Glutamatergic neuron (in vitro differentiated cells): ENCODE measurements around the gene HSD3B1. TPM values are rescaled to one million over a fixed set of nuclear protein-coding genes. Genes with fewer than 3 reads are reported as not detected.

Experiments
- DNase-seq: peaks from one replicate; pipeline ENCODE4 v3.0.0; 2022
- H3K27ac Mint-ChIP-seq: one replicate; pipeline ENCODE4 v1.8.0; 2020; ENCODE audit warnings: mild to moderate bottlenecking, mixed read lengths, inconsistent platforms; ENCODE audit not compliant: unreplicated experiment
- H3K27me3 Mint-ChIP-seq: one replicate; pipeline ENCODE4 v1.8.0; 2020; ENCODE audit warnings: mild to moderate bottlenecking, moderate library complexity, mixed read lengths, inconsistent platforms; ENCODE audit not compliant: unreplicated experiment
- H3K36me3 Mint-ChIP-seq: one replicate; pipeline ENCODE4 v1.8.0; 2020; ENCODE audit warnings: mild to moderate bottlenecking, mixed read lengths, inconsistent platforms; ENCODE audit not compliant: unreplicated experiment
- H3K4me1 Mint-ChIP-seq: one replicate; pipeline ENCODE4 v1.8.0; 2020; ENCODE audit warnings: mild to moderate bottlenecking, low read depth, mixed read lengths, inconsistent platforms; ENCODE audit not compliant: unreplicated experiment
- H3K4me3 Mint-ChIP-seq: one replicate; pipeline ENCODE4 v1.8.0; 2020; ENCODE audit warnings: mild to moderate bottlenecking, mixed read lengths, inconsistent platforms; ENCODE audit not compliant: unreplicated experiment
- H3K9me3 Mint-ChIP-seq: one replicate; pipeline ENCODE4 v1.8.0; 2020; ENCODE audit warnings: mild to moderate bottlenecking, moderate library complexity, mixed read lengths, inconsistent platforms; ENCODE audit not compliant: unreplicated experiment
- long read RNA-seq: library from polyadenylated mRNA; unstranded; transcript quantifications from one replicate; pipeline ENCODE4 v2.0.0, GENCODE V29; 2020; ENCODE audit not compliant: unreplicated experiment
- total RNA-seq: library from RNA; stranded (reverse); fragmentation: NEBNext Ultra II Directional; extraction: Animal tissue kit (Norgen Biotek cat#: 25700); gene quantifications from one replicate; pipeline ENCODE4 v1.2.1, GENCODE V29; 2021; ENCODE audit not compliant: unreplicated experiment
- TF ChIP-seq, protein P1 (sequence below): fragments of 200-600 bp; sonication (generic); IDR thresholded peaks from one replicate; pipeline ENCODE4 v1.5.0; 2021; ENCODE audit not compliant: partially characterized antibody, unreplicated experiment

Gene HSD3B1
- not detected for total RNA-seq
- long read RNA-seq: 0 reads

DNA sequence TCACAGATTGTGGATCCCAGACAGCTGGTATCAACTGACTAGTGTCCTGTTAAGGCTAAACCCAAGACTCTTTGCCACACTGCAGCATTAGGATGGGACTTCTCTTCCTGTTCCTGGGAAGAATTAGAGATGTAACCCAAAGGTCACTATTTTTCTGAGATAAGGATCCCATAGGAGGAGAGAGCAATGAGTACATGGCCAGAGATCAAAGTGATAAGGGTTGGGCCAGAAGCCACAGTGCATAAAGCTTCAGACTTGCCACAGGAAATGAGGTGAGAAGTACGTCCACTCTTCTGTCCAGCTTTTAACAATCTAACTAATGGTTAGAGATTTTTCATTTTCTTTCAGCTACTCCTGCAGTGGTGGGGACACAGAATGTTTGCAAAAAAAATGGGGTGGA lies at the start of gene HSD3B1:
TSS of gene HSD3B1 (plus strand) at position 270 of the 400 bp plus-strand sequence. CDS start 267 bp downstream, outside the sequence.
- H3K9me3 Mint-ChIP-seq: no peaks in the 10 kb centered on the region
- TF ChIP-seq, protein P1, sequence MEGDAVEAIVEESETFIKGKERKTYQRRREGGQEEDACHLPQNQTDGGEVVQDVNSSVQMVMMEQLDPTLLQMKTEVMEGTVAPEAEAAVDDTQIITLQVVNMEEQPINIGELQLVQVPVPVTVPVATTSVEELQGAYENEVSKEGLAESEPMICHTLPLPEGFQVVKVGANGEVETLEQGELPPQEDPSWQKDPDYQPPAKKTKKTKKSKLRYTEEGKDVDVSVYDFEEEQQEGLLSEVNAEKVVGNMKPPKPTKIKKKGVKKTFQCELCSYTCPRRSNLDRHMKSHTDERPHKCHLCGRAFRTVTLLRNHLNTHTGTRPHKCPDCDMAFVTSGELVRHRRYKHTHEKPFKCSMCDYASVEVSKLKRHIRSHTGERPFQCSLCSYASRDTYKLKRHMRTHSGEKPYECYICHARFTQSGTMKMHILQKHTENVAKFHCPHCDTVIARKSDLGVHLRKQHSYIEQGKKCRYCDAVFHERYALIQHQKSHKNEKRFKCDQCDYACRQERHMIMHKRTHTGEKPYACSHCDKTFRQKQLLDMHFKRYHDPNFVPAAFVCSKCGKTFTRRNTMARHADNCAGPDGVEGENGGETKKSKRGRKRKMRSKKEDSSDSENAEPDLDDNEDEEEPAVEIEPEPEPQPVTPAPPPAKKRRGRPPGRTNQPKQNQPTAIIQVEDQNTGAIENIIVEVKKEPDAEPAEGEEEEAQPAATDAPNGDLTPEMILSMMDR: no peak
- no peak within 1 kb of the TSS for H3K27ac Mint-ChIP-seq
- DNase-seq: no peak
- no peaks in the 10 kb centered on the region for H3K36me3 Mint-ChIP-seq
- H3K27me3 Mint-ChIP-seq: no peaks in the 10 kb centered on the region
- H3K4me1 Mint-ChIP-seq: no peaks in the 10 kb centered on the region
- H3K4me3 Mint-ChIP-seq: no peak within 1 kb of the TSS

DNA sequence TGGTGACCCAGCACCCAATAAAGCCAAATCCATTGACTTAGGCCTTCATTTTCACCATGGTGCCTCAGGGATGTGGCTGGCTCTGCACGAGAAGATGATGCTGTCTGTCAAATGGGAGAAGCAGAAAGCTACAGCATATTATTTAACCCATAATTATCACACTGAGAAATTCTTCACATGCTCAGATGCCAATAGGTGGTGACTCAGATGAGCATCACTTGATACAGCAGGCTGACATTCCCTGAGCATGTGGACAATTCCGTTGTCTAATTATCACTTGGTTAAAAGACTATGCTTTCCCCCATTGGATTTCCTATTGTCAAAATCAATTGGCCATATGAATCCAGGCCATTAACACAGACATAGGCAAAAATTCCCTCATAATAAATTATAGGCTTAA lies 44.0 kb upstream of the HSD3B1 start:
- Mint-ChIP-seq H3K4me1 (no peaks in the 10 kb centered on the region), H3K27me3 (no peaks in the 10 kb centered on the region), H3K9me3 (no peaks in the 10 kb centered on the region), H3K36me3 (no peaks in the 10 kb centered on the region), H3K27ac (no peak overlapping the region), H3K4me3 (no peak overlapping the region)
- no peak for DNase-seq
- TF ChIP-seq, protein P1: no peak

DNA sequence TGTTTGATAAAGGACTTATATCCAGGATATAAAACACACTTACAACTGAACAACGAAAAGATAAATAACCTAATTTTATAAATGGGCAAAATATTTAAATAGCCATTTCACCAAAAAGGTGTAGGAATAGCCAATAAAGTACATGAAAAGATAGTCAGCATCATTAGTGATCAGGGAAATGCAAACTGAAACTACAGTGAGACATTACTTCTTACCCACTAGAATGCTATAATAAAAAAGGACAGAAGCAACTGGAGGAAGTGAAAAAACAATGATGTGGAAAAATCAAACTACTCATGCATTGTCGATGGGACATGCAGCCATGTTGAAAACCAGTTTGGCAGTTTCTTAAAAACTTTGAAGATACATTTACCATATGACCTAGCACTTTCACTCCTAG lies 43.4 kb upstream of the HSD3B1 start:
- TF ChIP-seq, protein P1: no peak
- Mint-ChIP-seq H3K27me3 (no peaks in the 10 kb centered on the region), H3K27ac (no peak overlapping the region), H3K9me3 (no peaks in the 10 kb centered on the region), H3K4me1 (peaks cover 3% of the 10 kb centered on the region), H3K4me3 (no peak overlapping the region), H3K36me3 (no peaks in the 10 kb centered on the region)
- no peak for DNase-seq

DNA sequence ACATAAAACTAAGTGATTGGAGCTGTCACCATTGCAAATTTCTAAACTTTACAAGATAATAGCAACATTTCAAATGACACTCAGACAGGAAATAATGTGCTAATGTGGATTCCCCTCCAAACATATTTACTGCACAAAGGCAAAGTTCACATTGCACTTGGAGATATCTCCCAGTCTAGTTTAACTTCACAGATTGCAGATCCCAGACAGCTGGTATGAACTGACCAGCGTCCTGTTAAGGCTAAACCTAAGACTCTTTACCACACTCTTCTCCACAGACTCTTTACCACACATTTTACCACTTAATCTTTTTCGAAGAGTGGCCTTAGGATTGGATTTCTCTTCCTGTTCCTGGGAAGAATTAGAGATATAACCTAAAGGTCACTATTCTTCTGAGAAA lies 40.6 kb upstream of the HSD3B1 start:
- no peak for DNase-seq
- H3K4me3 Mint-ChIP-seq: no peak overlapping the region
- no peaks in the 10 kb centered on the region for H3K9me3 Mint-ChIP-seq
- H3K36me3 Mint-ChIP-seq: no peaks in the 10 kb centered on the region
- TF ChIP-seq, protein P1: no peak
- no peak overlapping the region for H3K27ac Mint-ChIP-seq
- peaks cover 3% of the 10 kb centered on the region for H3K27me3 Mint-ChIP-seq
- peaks cover 3% of the 10 kb centered on the region for H3K4me1 Mint-ChIP-seq

DNA sequence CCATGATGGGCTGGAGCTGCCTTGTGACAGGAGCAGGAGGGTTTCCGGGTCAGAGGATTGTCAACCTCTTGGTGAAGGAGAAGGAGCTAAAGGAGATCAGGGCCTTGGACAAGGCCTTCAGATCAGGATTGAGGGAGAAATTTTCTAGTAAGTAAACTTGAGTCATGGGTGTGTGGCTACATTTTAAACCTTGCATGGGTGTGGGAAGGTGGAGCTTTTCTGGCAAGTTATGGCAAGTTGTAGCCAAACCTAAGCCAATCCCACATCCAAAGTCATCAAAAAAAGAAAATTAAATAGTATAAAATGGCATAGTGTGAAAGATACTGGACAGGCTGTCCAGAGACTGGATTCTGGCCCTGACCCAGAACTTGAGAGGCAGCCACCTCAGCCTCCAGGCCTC lies 39.8 kb upstream of the HSD3B1 start:
- no peak for DNase-seq
- H3K4me1 Mint-ChIP-seq: peaks cover 3% of the 10 kb centered on the region
- no peaks in the 10 kb centered on the region for H3K36me3 Mint-ChIP-seq
- H3K9me3 Mint-ChIP-seq: no peaks in the 10 kb centered on the region
- no peak overlapping the region for H3K27ac Mint-ChIP-seq
- H3K4me3 Mint-ChIP-seq: no peak overlapping the region
- TF ChIP-seq, protein P1: no peak
- H3K27me3 Mint-ChIP-seq: peaks cover 3% of the 10 kb centered on the region
